ENCODE results near the gene ABHD2.

The ABHD2 gene

GRCh38 chr15:89163271-89164055 lies 75.2 kb downstream of the ABHD2 start:
- DNase-seq (ENCODE audit: low read depth, low spot score), result no peak
- ChIA-PET CTCF (interaction anchor here (1.6 to 21.4 kb wide), 4 partner anchors 7 to 105 kb away, joined by 4 to 677 read pairs (median 28); no protein-coding TSS in a partner anchor), POLR2A (no interaction called here)
- no peak overlapping the region for H3K4me3 ChIP-seq (ENCODE audit: low read depth, low read length)
- TF ChIP-seq CTCF (IDR thresholded peaks at IDR 0.05; ENCODE audit: insufficient read depth, low read length, missing control alignments), result no peak

- TF ChIP-seq CTCF (IDR thresholded peaks at IDR 0.05; ENCODE audit: insufficient read depth, low read length, missing control alignments), result no peak
- ChIA-PET POLR2A (interaction anchor here (0.7 kb wide), 1 partner anchor 40 kb away, joined by 3 read pairs; no protein-coding TSS in a partner anchor), CTCF (interaction anchor here (1.0 to 21.4 kb wide), 5 partner anchors 8 to 260 kb away, joined by 3 to 677 read pairs (median 22); no protein-coding TSS in a partner anchor)
- H3K4me3 ChIP-seq (ENCODE audit: low read depth, low read length), result no peak overlapping the region
- no peak for DNase-seq (ENCODE audit: low read depth, low spot score)
Observed at GRCh38 chr15:89164712-89165211, 76.5 kb downstream of the ABHD2 start.

GRCh38 chr15:89165677-89166076 lies 77.4 kb downstream of the ABHD2 start:
- CTCF ChIA-PET, result interaction anchor here (0.9 to 21.4 kb wide), 5 partner anchors 7 to 107 kb away, joined by 3 to 677 read pairs (median 22); no protein-coding TSS in a partner anchor
- DNase-seq (ENCODE audit: low read depth, low spot score), result no peak
- POLR2A ChIA-PET, result no interaction called here
- no peak overlapping the region for H3K4me3 ChIP-seq (ENCODE audit: low read depth, low read length)
- TF ChIP-seq CTCF (IDR thresholded peaks at IDR 0.05; ENCODE audit: insufficient read depth, low read length, missing control alignments), result no peak

- no peak overlapping the region for H3K4me3 ChIP-seq (ENCODE audit: low read depth, low read length)
- no peak for DNase-seq (ENCODE audit: low read depth, low spot score)
- POLR2A ChIA-PET, result interaction anchor here (0.6 to 1.1 kb wide), 2 partner anchors 10 to 50 kb away, joined by 3 read pairs; no protein-coding TSS in a partner anchor
- TF ChIP-seq CTCF (IDR thresholded peaks at IDR 0.05; ENCODE audit: insufficient read depth, low read length, missing control alignments), result no peak
- CTCF ChIA-PET, result interaction anchor here (0.6 to 21.4 kb wide), 18 partner anchors 9 to 289 kb away, joined by 3 to 677 read pairs (median 3); no protein-coding TSS in a partner anchor
Observed at GRCh38 chr15:89167267-89168176, 79.3 kb downstream of the ABHD2 start.

GRCh38 chr15:89168316-89168833 lies 80.1 kb downstream of the ABHD2 start:
- CTCF ChIA-PET, result interaction anchor here (1.0 to 21.4 kb wide), 10 partner anchors 10 to 133 kb away, joined by 3 to 677 read pairs (median 5); no protein-coding TSS in a partner anchor
- H3K4me3 ChIP-seq (ENCODE audit: low read depth, low read length), result no peak overlapping the region
- no peak for DNase-seq (ENCODE audit: low read depth, low spot score)
- no peak for TF ChIP-seq CTCF (IDR thresholded peaks at IDR 0.05; ENCODE audit: insufficient read depth, low read length, missing control alignments)
- POLR2A ChIA-PET, result interaction anchor here (0.6 kb wide), 1 partner anchor 49 kb away, joined by 3 read pairs; no protein-coding TSS in a partner anchor

Measured in AG04449 (cell line).